Peyer's patch (tissue), 4 donors: ENCODE measurements around the gene RPL41. TPM values are rescaled to one million over a fixed set of nuclear protein-coding genes. Genes with fewer than 3 reads are reported as not detected.

Experiments used
- DNase-seq, 3 donors: peaks; one replicate each; pipeline ENCODE4 v3.0.0-alpha.2; 2017 to 2019
- H3K27ac ChIP-seq, 4 donors: fragments of 200-600 bp; sonication (generic); one replicate each; pipeline ENCODE4 v1.5.1; 2016 to 2019
- H3K27me3 ChIP-seq, 2 donors: fragments of 200-600 bp; sonication (generic); one replicate each; pipeline ENCODE4 v1.5.1; 2019
- H3K36me3 ChIP-seq, 3 donors: fragments of 200-600 bp; sonication (generic); one replicate each; pipeline ENCODE4 v1.5.1; 2016 to 2019
- H3K4me1 ChIP-seq, 4 donors: fragments of 200-600 bp; sonication (generic); one replicate each; pipeline ENCODE4 v1.5.1; 2016 to 2019
- H3K4me3 ChIP-seq, 4 donors: fragments of 200-600 bp; sonication (generic); 1 replicate in 3 of 4; 2 replicates in 1 of 4; pipeline ENCODE4 v1.5.1; 2016 to 2019; ENCODE audit warnings: mild to moderate bottlenecking in 1 of 4
- H3K9me3 ChIP-seq, 4 donors: fragments of 200-600 bp; sonication (generic); one replicate each; pipeline ENCODE4 v1.5.1; 2016 to 2019; ENCODE audit warnings: mild to moderate bottlenecking in 1 of 4
- POLR2A ChIP-seq, 2 donors: fragments of 450-650 bp; IDR thresholded peaks; one replicate each; pipeline ENCODE4 v1.5.1; 2017; ENCODE audit warnings: antibody characterized with exemption in 2 of 2, mild to moderate bottlenecking in 2 of 2, moderate library complexity in 2 of 2
- total RNA-seq, 4 donors: library from RNA; depleted of rRNA; stranded (reverse); fragments of >200 nt; gene quantifications; one replicate each; pipeline ENCODE4 v1.1.0, GENCODE V29; 2016
- TF ChIP-seq, protein P1 (sequence below), 6 experiments: fragments of 450-650 bp in 4 of 6; fragments of 200-600 bp in 2 of 6; sonication (generic) in 1 of 6; IDR thresholded peaks; one replicate each; pipeline ENCODE4 v1.5.1; 2017 to 2019; ENCODE audit warnings: antibody characterized with exemption in 6 of 6, mild to moderate bottlenecking in 3 of 6, moderate library complexity in 1 of 6

Gene RPL41
- total RNA-seq, 4 donors from 2014 or later, result 1,852 to 2,996 (median 2,194) TPM

GRCh38 chr12:56157201-56158028, 41.0 kb downstream of the RPL41 start:
- TF ChIP-seq, protein P1, sequence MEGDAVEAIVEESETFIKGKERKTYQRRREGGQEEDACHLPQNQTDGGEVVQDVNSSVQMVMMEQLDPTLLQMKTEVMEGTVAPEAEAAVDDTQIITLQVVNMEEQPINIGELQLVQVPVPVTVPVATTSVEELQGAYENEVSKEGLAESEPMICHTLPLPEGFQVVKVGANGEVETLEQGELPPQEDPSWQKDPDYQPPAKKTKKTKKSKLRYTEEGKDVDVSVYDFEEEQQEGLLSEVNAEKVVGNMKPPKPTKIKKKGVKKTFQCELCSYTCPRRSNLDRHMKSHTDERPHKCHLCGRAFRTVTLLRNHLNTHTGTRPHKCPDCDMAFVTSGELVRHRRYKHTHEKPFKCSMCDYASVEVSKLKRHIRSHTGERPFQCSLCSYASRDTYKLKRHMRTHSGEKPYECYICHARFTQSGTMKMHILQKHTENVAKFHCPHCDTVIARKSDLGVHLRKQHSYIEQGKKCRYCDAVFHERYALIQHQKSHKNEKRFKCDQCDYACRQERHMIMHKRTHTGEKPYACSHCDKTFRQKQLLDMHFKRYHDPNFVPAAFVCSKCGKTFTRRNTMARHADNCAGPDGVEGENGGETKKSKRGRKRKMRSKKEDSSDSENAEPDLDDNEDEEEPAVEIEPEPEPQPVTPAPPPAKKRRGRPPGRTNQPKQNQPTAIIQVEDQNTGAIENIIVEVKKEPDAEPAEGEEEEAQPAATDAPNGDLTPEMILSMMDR (IDR thresholded peaks at IDR 0.05), result peak; percentile 58 to 79 (median 64)
- TF ChIP-seq POLR2A (IDR thresholded peaks at IDR 0.05), result peak; percentile 33 to 50

GRCh38 chr12:56158029-56158925, 41.8 kb downstream of the RPL41 start, which contains the start of gene MYL6:
TSS of gene MYL6 (plus strand) at chr12:56158359. CDS start at chr12:56158402, 43 bp downstream.
- H3K36me3 ChIP-seq, result peaks cover 0 to 39% (median 0%) of the 10 kb centered on the region in 3 donors
- H3K27ac ChIP-seq, result peak within 1 kb of the TSS; percentile 91 to 100 (median 97)
- peak; percentile 99 for TF ChIP-seq POLR2A (IDR thresholded peaks at IDR 0.05)
- TF ChIP-seq, protein P1 (IDR thresholded peaks at IDR 0.05), result peak in 1 of 6 experiments; percentile 3
- no peaks in the 10 kb centered on the region for H3K27me3 ChIP-seq
- peaks cover 4 to 43% (median 19%) of the 10 kb centered on the region in 4 donors for H3K4me1 ChIP-seq
- H3K9me3 ChIP-seq, result no peaks in the 10 kb centered on the region
- peak; percentile 91 to 99 (median 99) for DNase-seq
- peak within 1 kb of the TSS; percentile 62 to 96 (median 80) for H3K4me3 ChIP-seq

More at GRCh38 chr12:56157201-56158028, 41.0 kb downstream of the RPL41 start:
- Histone ChIP-seq H3K27me3 (no peaks in the 10 kb centered on the region), H3K4me1 (peaks cover 4 to 49% (median 24%) of the 10 kb centered on the region in 4 donors), H3K4me3 (peak overlapping the region; percentile 62 to 96 (median 80)), H3K9me3 (no peaks in the 10 kb centered on the region), H3K27ac (peak overlapping the region; percentile 91 to 100 (median 97)), H3K36me3 (peaks cover 0 to 30% (median 0%) of the 10 kb centered on the region in 3 donors)
- DNase-seq, result peak; percentile 71 to 87 (median 82)

- Histone ChIP-seq H3K27ac (peak overlapping the region; percentile 91 to 100 (median 97)), H3K9me3 (no peaks in the 10 kb centered on the region), H3K36me3 (peaks cover 0 to 46% (median 0%) of the 10 kb centered on the region in 3 donors), H3K27me3 (no peaks in the 10 kb centered on the region), H3K4me1 (peaks cover 4 to 41% (median 19%) of the 10 kb centered on the region in 4 donors), H3K4me3 (peak overlapping the region; percentile 62 to 96 (median 80))
- TF ChIP-seq, protein P1 (IDR thresholded peaks at IDR 0.05), result no peak
- peak; percentile 61 to 74 for TF ChIP-seq POLR2A (IDR thresholded peaks at IDR 0.05)
- DNase-seq, result peak; percentile 71 to 89 (median 79)
These were observed 42.6 kb downstream of the RPL41 start for GRCh38 chr12:56158926-56159461.

DNA sequence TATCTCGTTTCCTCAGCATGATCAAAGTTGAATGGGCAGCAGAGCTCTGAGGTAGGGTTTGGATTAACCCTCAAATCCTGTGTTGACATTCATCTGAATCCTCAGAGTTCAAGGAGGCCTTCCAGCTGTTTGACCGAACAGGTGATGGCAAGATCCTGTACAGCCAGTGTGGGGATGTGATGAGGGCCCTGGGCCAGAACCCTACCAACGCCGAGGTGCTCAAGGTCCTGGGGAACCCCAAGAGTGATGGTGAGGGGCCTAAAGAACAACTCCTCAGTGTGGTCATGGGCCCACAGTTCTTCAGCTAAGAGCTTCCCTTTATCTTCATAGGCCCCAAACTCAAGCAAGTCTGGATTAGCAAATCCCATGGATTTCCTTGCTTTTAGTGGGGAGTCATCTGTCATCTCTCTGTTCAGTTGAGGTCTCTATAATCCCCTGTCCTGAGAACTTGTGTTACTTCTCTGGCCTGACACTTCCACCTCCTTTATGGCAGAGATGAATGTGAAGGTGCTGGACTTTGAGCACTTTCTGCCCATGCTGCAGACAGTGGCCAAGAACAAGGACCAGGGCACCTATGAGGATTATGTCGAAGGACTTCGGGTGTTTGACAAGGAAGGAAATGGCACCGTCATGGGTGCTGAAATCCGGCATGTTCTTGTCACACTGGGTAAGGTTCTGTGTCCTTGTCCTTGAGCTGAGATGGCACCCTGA, 43.2 kb downstream of the RPL41 start:
- Histone ChIP-seq H3K27ac (peak overlapping the region; percentile 91 to 100 (median 97)), H3K9me3 (no peaks in the 10 kb centered on the region), H3K4me1 (peaks cover 4 to 41% (median 19%) of the 10 kb centered on the region in 4 donors), H3K36me3 (peaks cover 0 to 52% (median 0%) of the 10 kb centered on the region in 3 donors), H3K4me3 (peak overlapping the region; percentile 62 to 96 (median 80)), H3K27me3 (no peaks in the 10 kb centered on the region)
- no peak for DNase-seq
- TF ChIP-seq, protein P1 (IDR thresholded peaks at IDR 0.05), result no peak
- TF ChIP-seq POLR2A (IDR thresholded peaks at IDR 0.05), result no peak
